GM10266 (cell line): Measurements from ENCODE around the gene CR1.

Source experiments
- DNase-seq: peaks from one replicate; pipeline ENCODE4 v3.0.0; 2012; ENCODE audit errors: extremely low spot score
- TF ChIP-seq, protein P1 (sequence below): IDR thresholded peaks from 2 replicates; pipeline ENCODE4 v1.5.1; 2012; ENCODE audit warnings: mild to moderate bottlenecking, low read depth; ENCODE audit not compliant: control insufficient read depth, insufficient read depth; ENCODE audit errors: missing control alignments

Gene CR1

DNA sequence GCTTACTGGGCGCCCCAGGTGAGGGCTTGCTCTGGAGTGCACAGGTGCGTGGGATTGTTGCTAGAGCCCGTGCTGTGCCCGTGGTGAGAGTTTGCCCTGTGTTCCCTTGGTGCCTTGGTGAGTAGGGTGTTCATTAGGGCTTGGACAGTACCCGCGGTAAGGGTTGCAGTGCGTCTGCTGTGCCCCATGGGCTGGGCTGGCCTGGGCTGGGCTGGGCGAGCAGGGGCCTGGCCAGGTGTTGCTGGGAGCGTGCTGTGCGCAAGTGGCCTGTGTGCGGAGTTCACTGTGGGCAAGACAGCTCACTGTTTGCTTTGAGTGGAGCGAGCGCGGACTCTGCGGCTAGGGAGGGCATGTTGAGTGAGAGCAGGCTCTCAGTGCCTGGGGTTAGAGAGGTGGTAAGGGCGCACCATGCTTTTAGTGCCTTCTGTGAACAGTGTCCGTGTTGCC is 149.7 kb downstream of the CR1 start:
- DNase-seq: no peak
- TF ChIP-seq, protein P1, sequence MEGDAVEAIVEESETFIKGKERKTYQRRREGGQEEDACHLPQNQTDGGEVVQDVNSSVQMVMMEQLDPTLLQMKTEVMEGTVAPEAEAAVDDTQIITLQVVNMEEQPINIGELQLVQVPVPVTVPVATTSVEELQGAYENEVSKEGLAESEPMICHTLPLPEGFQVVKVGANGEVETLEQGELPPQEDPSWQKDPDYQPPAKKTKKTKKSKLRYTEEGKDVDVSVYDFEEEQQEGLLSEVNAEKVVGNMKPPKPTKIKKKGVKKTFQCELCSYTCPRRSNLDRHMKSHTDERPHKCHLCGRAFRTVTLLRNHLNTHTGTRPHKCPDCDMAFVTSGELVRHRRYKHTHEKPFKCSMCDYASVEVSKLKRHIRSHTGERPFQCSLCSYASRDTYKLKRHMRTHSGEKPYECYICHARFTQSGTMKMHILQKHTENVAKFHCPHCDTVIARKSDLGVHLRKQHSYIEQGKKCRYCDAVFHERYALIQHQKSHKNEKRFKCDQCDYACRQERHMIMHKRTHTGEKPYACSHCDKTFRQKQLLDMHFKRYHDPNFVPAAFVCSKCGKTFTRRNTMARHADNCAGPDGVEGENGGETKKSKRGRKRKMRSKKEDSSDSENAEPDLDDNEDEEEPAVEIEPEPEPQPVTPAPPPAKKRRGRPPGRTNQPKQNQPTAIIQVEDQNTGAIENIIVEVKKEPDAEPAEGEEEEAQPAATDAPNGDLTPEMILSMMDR: no peak

GRCh38 chr1:207646171-207646570 is 150.2 kb downstream of the CR1 start:
- TF ChIP-seq, protein P1: no peak
- DNase-seq: no peak

- TF ChIP-seq, protein P1: no peak
- DNase-seq: no peak
Measured at GRCh38 chr1:207646944-207647579, 151.1 kb downstream of the CR1 start.

DNA sequence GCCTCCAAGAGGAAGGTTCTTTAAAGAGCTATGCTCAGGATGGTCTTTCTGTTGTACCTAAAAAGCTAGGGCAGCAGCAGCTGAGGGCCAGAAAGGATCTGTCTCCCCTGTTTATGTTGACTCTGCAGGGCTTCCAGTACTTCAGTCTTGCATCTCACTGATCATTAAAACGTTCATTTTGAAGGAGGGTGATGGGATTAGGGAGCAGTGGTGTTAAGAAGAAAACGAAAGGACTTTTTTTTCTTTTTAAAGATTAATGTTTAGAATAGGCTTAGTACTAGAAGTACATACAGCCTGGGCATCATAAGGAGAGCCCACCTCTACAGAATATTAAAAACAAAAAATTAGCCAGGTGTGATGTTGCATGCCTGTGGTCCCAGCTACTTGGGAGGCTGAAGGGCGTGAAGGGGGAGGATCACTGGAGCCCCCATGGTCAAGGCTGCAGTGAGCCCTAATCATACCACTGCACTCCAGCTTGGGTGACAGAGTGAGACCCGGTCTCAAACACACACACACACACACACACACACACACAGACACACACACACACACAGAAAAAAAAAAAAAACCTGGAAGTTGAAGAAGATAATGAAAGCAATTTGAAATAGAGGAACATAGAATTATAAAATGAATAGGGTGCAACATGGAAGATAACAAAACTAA is 151.8 kb downstream of the CR1 start:
- no peak for DNase-seq
- TF ChIP-seq, protein P1: no peak

- no peak for DNase-seq
Measured at GRCh38 chr1:207648334-207649209, 152.6 kb downstream of the CR1 start.

DNA sequence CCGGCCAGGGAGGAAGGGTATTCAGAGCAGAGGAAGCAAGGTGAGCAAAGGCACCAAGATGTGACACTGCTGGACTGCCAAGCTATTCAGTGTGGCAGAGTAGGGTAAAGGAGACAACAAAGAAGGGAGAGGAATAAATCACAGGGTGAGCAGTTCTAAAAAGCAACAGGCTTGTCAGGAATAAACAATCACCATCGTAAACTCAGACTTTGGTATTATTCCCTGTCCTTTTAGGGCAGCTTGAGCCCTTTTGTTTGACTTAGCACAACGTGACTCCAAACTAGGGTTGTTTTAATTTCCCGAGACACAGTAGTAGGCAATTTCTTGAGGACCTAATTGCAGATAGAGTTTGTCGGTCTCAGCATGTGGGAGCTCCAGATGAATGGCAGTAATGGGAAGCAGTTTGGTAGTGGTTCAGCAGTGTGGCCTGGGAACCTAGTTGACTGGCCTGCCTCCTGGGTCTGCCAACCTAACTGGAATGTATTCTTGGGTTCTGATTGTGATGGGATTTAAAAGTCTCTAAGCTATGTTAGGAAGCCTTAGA is 153.3 kb downstream of the CR1 start:
- no peak for DNase-seq

More at GRCh38 chr1:207648334-207649209, 152.6 kb downstream of the CR1 start:
- TF ChIP-seq, protein P1: no peak

More for the DNA sequence above, 153.3 kb downstream of the CR1 start:
- TF ChIP-seq, protein P1: no peak
